Endodermal cell (in vitro differentiated cells): ENCODE results near the gene CELF4. TPM values are rescaled to one million over a fixed set of nuclear protein-coding genes. Genes with fewer than 3 reads are reported as not detected.

Experiments
- DNase-seq: peaks from one replicate; pipeline ENCODE4 v3.0.0-alpha.2; 2017
- H3K27ac ChIP-seq: 2 replicates; pipeline ENCODE4 v1.5.1; 2013; ENCODE audit warnings: mild to moderate bottlenecking, low read depth, low read length, moderate library complexity
- H3K27me3 ChIP-seq: 2 replicates; pipeline ENCODE4 v1.6.1; 2013; ENCODE audit warnings: mild to moderate bottlenecking, low read length, moderate library complexity; ENCODE audit not compliant: insufficient read depth, control insufficient read depth, poor library complexity, severe bottlenecking
- H3K36me3 ChIP-seq: 2 replicates; pipeline ENCODE4 v1.7.0; 2013; ENCODE audit warnings: mild to moderate bottlenecking, low read length, moderate library complexity; ENCODE audit not compliant: control insufficient read depth, insufficient read depth
- H3K4me1 ChIP-seq: one replicate; pipeline ENCODE4 v1.7.0; 2013; ENCODE audit warnings: low read length; ENCODE audit not compliant: control insufficient read depth, insufficient read depth
- H3K4me3 ChIP-seq: 2 replicates; pipeline ENCODE4 v1.5.1; 2013; ENCODE audit warnings: mild to moderate bottlenecking, low read length, moderate library complexity
- H3K9ac ChIP-seq: 2 replicates; pipeline ENCODE4 v1.6.1; 2013; ENCODE audit warnings: mild to moderate bottlenecking, low read length, moderate library complexity; ENCODE audit not compliant: poor library complexity, severe bottlenecking; ENCODE audit errors: extremely low read depth
- H3K9me3 ChIP-seq: 2 replicates; pipeline ENCODE4 v1.6.1; 2013; ENCODE audit warnings: mild to moderate bottlenecking, low read length, moderate library complexity; ENCODE audit not compliant: control insufficient read depth
- H3K27ac Mint-ChIP-seq: 2 replicates; pipeline ENCODE4 v1.8.0; 2020; ENCODE audit warnings: mixed read lengths
- H3K27me3 Mint-ChIP-seq: 2 replicates; pipeline ENCODE4 v1.8.0; 2021; ENCODE audit warnings: mild to moderate bottlenecking, mixed read lengths; ENCODE audit not compliant: insufficient read depth
- H3K36me3 Mint-ChIP-seq: 2 replicates; pipeline ENCODE4 v1.8.0; 2020; ENCODE audit warnings: low read depth, mixed read lengths
- H3K4me1 Mint-ChIP-seq: 2 replicates; pipeline ENCODE4 v1.8.0; 2020; ENCODE audit warnings: mixed read lengths
- H3K4me3 Mint-ChIP-seq: 2 replicates; pipeline ENCODE4 v1.8.0; 2020; ENCODE audit warnings: mild to moderate bottlenecking, moderate library complexity, mixed read lengths
- H3K9me3 Mint-ChIP-seq: 2 replicates; pipeline ENCODE4 v1.8.0; 2020; ENCODE audit warnings: mild to moderate bottlenecking, mixed read lengths
- CTCF ChIP-seq: fragments of 200-600 bp; sonication (generic); conservative IDR thresholded peaks from 2 replicates; pipeline ENCODE4 v1.5.0; 2021; ENCODE audit warnings: antibody characterized with exemption, mild to moderate bottlenecking
- WGBS, 2 experiments: methylation state at CpG; one replicate each; pipeline versions ENCODE4 v1.1.5 to v1.1.7; 2013; ENCODE audit warnings: missing lambda C conversion rate in 2 of 2, mixed read lengths in 1 of 2; ENCODE audit not compliant: insufficient coverage in 1 of 2, insufficient read length in 1 of 2; 5-methylcytosine and 5-hydroxymethylcytosine counted together
- long read RNA-seq, 4 experiments: library from polyadenylated mRNA in 2 of 4; library from RNA in 1 of 4; library from capped mRNA in 1 of 4; stranded (forward) in 3 of 4; unstranded in 1 of 4; transcript quantifications; one replicate each; pipeline ENCODE4 v2.0.0, GENCODE V29; 2020 to 2021; ENCODE audit warnings: inconsistent platforms in 1 of 4
- polyA plus RNA-seq, 2 experiments: library from polyadenylated mRNA; stranded (reverse); fragments of 50-300 nt; gene quantifications; one replicate each; pipeline ENCODE4 v1.2.3, GENCODE V29; 2013
- total RNA-seq, 2 donors: library from RNA; stranded (reverse); fragmentation: NEBNext Ultra II Directional in 1 of 2; extraction: Animal tissue kit (Norgen Biotek cat#: 25700) in 1 of 2; gene quantifications; 2 replicates in 1 of 2; 3 replicates in 1 of 2; pipeline ENCODE4 v1.2.1, GENCODE V29; 2021

Gene CELF4
- total RNA-seq = 1 to 10 TPM; 5.7 to 6.7 TPM
- 3.2 TPM for polyA plus RNA-seq (2013, experiment 1 of 2)
- 3.6 TPM for polyA plus RNA-seq (2013, experiment 2 of 2)
- long read RNA-seq, experiment 1, partial matches to known transcripts = 0 of 2 reads
- long read RNA-seq, experiment 1, other reads (novel, unspliced or antisense) = 1 of 2 reads
- long read RNA-seq, experiment 2, transcript CELF4-215 (2 exons, 579 nt) = major isoform, 6 of 16 reads
- long read RNA-seq, experiment 2, partial matches to known transcripts = 0 of 16 reads
- long read RNA-seq, experiment 2, other reads (novel, unspliced or antisense) = 10 of 16 reads
- long read RNA-seq, experiment 3, partial matches to known transcripts = 0 of 1 reads
- long read RNA-seq, experiment 3, other reads (novel, unspliced or antisense) = 0 of 1 reads
- long read RNA-seq, experiment 4, transcript CELF4-215 (2 exons, 579 nt) = major isoform, 10 of 10 reads
- long read RNA-seq, experiment 4, partial matches to known transcripts = 0 of 10 reads
- long read RNA-seq, experiment 4, other reads (novel, unspliced or antisense) = 0 of 10 reads

GRCh38 chr18:37565101-37565976, at the start of gene CELF4:
CELF4 (minus strand) TSS chr18:37565798.
- peaks cover 93% of the 10 kb centered on the region for H3K27me3 ChIP-seq
- H3K27me3 Mint-ChIP-seq = peaks cover 91% of the 10 kb centered on the region
- no peak for DNase-seq

GRCh38 chr18:37613253-37613565, 47.6 kb upstream of the CELF4 start:
- H3K27me3 ChIP-seq = no peaks in the 10 kb centered on the region
- no peaks in the 10 kb centered on the region for H3K36me3 ChIP-seq
- 89 to 90% methylated on average over 1 of the region's 1 CpG for WGBS, 2 experiments
- no peak for TF ChIP-seq CTCF
- Mint-ChIP-seq H3K27me3 (peaks cover 8% of the 10 kb centered on the region), H3K9me3 (peaks cover 5% of the 10 kb centered on the region), H3K27ac (no peak overlapping the region), H3K36me3 (no peaks in the 10 kb centered on the region), H3K4me3 (no peak overlapping the region), H3K4me1 (no peaks in the 10 kb centered on the region)
- H3K4me3 ChIP-seq = no peak overlapping the region
- no peaks in the 10 kb centered on the region for H3K4me1 ChIP-seq
- DNase-seq = no peak
- no peak overlapping the region for H3K9ac ChIP-seq
- no peak overlapping the region for H3K27ac ChIP-seq
- H3K9me3 ChIP-seq = peaks cover 12% of the 10 kb centered on the region

More at GRCh38 chr18:37565101-37565976, at the start of gene CELF4:
- no peak for TF ChIP-seq CTCF
- H3K9ac ChIP-seq = no peak within 1 kb of the TSS
- Mint-ChIP-seq H3K36me3 (no peaks in the 10 kb centered on the region), H3K9me3 (no peaks in the 10 kb centered on the region), H3K4me3 (peak within 1 kb of the TSS; percentile 65), H3K27ac (peak within 1 kb of the TSS; percentile 78), H3K4me1 (peaks cover 14% of the 10 kb centered on the region)
- H3K4me3 ChIP-seq = peak within 1 kb of the TSS; percentile 89
- no peak within 1 kb of the TSS for H3K27ac ChIP-seq
- H3K4me1 ChIP-seq = no peaks in the 10 kb centered on the region
- no peaks in the 10 kb centered on the region for H3K9me3 ChIP-seq
- H3K36me3 ChIP-seq = no peaks in the 10 kb centered on the region
- WGBS, 2 experiments = 1% methylated on average over 37 to 62 of the region's 62 CpGs

- no peak overlapping the region for H3K27ac ChIP-seq
- Mint-ChIP-seq H3K36me3 (no peaks in the 10 kb centered on the region), H3K27ac (no peak overlapping the region), H3K27me3 (peaks cover 11% of the 10 kb centered on the region), H3K9me3 (peaks cover 5% of the 10 kb centered on the region), H3K4me3 (no peak overlapping the region), H3K4me1 (no peaks in the 10 kb centered on the region)
- peaks cover 9% of the 10 kb centered on the region for H3K9me3 ChIP-seq
- H3K36me3 ChIP-seq = no peaks in the 10 kb centered on the region
- H3K4me1 ChIP-seq = no peaks in the 10 kb centered on the region
- no peak overlapping the region for H3K9ac ChIP-seq
- DNase-seq = no peak
- no peak for TF ChIP-seq CTCF
- H3K27me3 ChIP-seq = no peaks in the 10 kb centered on the region
- H3K4me3 ChIP-seq = no peak overlapping the region
- 86 to 92% methylated on average over 5 of the region's 5 CpGs for WGBS, 2 experiments
These were observed 47.1 kb upstream of the CELF4 start for GRCh38 chr18:37612524-37613252.
